HG03175 (cell line): Measurements from ENCODE around the gene DECR2.
A peak's percentile ranks its signal among the peaks of the same experiment; 100 is the strongest.

Experiments
- ATAC-seq: cut with Tn5 transposase; IDR thresholded peaks from one replicate; pipeline ENCODE4 v1.9.1; 2021; ENCODE audit warnings: mild to moderate bottlenecking, moderate library complexity; ENCODE audit not compliant: unreplicated experiment

Gene DECR2

DNA sequence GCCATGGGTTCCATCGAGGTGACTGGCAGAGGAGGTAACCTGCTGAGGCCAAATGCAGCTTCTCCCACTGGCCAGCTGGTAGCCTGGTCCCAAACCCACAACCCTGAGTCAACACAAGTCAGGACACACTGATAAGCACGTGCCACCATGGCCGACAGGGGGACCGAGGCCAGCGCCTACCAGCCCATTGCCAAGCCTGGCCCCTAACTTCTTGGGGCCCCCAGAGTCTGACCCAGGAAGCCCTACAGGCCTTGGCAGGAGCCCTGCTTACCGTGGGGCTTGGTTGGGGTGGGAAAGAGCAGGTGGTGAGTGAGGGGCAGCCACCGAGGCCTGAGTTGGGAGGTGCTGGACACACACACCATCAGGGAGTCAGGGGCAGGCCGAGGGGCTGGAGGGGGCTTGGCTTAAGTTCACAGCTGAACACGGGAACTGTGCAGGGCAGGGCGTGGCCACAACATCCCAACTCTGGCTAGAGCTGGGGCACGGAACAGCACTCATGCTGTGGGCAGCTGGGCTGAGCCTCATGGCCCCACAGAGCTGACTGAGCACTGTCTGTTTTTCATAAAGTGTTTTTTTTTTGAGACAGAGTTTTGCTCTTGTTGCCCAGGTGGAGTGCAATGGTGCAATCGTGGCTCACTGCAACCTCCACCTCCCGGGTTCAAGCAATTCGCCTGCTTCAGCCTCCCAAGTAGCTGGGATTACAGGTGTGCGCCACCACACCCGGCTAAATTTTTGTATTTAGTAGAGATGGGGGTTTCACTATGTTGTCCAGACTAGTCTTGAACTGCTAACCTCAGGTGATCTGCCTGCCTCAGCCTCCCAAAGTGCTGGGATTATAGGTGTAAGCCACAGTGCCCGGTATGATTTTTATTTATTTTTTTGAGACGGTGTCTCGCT lies 36.8 kb upstream of the DECR2 start:
- no peak for ATAC-seq

DNA sequence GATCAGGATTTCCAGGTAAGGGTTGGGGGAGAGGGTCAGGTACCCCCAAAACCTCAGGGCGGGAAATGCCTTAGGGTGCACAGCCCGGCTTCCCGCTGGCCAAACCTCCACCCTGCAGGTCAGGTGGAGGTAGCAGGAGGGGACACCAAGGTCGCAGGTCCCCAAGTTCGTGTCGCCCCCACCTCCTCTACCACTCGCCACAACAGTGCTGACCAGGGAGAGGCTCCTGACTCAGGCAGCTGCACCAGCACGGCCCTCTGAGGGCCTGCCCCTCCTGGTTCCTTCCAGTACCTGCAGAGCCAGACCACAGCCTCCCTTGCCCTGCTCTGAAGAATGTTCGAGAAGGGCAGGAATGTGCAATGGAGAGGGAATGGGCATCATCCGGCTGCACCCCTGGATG lies 35.2 kb upstream of the DECR2 start:
- no peak for ATAC-seq

DNA sequence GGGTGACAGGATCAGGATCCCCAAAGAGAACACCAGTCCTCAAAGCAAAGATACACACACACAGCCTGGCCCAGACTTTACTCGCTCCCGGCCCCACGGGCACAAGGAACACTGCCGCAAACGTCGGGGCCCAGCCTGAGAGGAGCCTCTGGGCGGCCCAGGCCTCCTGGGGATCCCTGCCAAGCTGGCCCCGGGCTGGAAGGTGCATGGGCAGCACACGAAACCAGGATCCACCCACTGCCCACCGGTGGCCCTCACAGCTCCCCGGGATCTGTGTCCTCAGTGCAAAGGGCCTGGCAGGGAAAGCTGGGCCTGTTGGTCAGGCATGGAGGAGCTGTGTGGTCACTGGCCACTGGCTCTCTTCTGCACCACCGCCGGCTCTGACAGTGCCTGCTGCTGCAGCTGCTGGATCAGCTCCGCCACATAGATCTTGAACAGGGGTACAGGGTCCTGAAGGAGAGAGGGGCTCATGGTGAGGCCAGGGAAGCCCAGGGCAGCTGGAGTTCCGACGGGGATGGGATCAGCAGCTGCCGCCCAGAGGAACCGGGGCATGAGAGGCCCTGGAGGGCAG lies 34.3 kb upstream of the DECR2 start:
- ATAC-seq, result no peak

DNA sequence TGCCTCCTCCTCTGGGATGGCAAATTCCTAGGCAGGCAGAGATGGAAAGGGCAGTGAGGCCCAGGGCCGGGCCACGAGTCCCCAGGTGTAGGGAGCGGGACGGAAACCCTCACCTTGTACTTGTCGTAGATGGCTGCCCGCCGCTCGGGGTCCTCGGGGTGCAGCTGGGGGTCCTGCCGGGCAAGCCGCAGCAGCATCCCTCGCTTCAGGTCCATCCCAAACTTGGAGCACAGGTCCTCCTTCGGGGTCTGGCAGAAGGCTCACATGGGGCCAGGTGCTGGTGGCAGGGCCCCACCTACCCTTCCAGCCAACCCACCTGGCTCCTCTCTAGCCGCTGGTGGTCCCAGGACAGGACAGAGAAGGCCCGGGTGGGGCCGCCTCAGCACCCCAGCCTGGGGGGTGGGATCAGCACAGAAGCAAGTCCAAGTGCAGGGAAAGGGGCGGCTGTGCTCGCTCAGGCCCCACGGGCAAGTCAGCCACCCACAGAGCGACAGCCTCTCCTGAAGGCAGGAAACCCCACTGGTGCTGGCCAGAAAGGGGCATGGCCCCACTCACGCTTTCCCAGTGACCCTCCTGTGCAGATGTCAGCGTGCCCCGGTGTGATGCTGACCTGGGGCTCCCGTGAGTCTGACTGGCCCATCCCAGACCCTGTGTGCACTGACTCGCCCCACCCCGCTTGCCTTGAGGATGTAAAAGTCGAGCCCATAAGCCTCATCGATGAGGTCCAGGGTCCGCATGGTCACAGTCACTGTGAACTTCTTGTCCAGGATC lies 33.1 kb upstream of the DECR2 start:
- no peak for ATAC-seq

DNA sequence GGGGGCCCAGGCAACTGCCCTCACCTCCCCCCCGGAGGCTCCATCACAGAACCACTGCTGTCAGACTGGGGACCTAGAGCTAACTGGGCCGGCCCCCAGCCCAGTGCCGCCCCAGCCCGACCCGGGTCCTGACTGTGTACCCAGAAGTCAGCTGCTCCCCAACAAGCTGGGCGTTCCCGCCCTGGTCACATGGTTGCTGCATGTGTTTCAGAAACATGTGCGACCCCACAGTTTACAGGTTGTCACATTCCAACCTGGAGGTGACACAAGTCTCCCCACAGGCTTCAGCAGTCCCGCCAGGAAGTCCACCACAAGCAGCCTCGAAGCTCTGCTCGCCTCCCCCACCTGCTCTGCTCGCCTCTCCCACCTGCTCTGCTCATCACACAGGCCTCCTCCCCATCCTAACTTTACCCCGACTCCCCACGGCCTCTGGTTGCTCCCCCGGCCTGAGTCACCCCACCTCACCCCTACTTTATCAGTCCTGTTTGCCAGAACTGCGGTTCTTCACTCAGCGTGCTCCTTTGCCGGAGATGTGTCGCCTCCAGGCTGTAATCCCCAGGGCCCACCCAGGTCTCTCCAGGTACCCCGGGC lies 32.3 kb upstream of the DECR2 start:
- ATAC-seq, result no peak

DNA sequence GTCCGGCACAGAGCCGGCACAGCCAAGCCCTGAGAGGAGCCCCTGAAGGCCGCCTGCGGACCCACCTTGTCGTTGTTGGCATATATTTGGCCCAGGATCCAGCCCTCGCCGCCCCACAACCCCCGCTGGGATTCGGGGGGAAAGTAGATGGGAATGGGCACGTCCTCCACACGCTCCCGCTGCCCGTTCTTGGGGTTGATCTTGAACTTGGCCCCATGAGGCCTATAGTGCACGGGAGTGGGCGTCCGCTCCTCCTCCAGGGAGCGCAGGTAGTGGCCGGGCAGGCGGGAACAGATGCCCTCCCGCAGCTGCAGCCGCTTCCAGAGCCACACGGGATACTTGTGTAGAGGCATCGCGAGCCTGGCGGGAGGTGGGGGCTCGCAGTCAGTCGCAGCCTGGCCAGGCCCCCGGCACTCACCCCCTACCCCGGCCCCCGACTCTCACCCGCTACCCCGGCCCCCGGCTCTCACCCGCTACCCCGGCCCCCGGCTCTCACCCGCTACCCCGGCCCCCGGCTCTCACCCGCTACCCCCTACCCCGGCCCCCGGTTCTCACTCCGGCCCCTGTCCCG lies 31.7 kb upstream of the DECR2 start:
- no peak for ATAC-seq

DNA sequence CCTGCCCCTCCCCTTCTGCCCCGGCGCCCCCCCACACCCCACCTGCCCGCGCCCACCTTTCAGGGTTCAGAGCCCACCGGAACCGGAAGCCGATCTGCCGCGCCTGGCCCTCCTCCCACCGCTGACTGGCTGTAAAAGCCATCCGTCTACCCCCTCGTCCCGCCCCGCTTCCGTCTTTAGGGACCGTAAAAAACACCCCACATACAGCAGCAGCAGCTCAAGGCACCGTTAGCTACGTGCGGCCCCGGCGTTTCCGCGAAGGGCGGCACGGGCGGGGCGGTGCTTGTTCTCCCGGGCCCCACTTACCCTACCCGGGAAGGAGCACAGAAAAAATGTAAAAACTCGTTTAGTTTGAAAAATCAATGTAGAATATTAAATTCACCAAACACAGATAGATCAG lies 31.2 kb upstream of the DECR2 start, which contains the start of gene MRPL28:
TSS of gene MRPL28 (minus strand) at position 96 of the 400 bp plus-strand sequence. CDS start 320 bp downstream, outside the sequence.
- peak; percentile 91 for ATAC-seq

DNA sequence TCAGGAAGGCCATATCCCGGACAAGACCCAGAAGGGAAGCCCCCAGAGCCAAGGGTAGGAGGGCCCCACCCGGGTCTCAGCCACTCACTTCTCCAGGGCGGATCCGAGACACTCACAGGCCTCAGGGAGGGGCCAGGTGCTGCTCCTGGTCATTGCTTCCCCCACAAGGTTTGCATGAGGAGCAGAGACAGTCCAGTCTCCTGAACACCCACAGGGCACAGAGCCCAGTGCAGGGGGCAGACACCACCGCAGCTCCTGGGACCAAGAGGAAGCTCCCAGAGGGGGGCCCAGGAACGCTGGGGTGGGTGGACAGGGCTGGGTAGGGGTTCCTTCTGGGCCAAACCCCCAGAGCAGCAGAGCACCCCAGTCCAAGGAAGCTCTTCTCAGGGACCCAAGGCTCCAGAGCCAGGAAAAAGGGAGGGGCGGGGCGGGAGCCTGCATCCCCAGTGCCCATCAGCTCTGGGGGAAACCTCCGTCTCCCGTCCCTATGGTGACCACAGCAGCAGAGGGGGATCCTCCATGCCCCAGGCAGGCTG lies 30.6 kb upstream of the DECR2 start:
- no peak for ATAC-seq

DNA sequence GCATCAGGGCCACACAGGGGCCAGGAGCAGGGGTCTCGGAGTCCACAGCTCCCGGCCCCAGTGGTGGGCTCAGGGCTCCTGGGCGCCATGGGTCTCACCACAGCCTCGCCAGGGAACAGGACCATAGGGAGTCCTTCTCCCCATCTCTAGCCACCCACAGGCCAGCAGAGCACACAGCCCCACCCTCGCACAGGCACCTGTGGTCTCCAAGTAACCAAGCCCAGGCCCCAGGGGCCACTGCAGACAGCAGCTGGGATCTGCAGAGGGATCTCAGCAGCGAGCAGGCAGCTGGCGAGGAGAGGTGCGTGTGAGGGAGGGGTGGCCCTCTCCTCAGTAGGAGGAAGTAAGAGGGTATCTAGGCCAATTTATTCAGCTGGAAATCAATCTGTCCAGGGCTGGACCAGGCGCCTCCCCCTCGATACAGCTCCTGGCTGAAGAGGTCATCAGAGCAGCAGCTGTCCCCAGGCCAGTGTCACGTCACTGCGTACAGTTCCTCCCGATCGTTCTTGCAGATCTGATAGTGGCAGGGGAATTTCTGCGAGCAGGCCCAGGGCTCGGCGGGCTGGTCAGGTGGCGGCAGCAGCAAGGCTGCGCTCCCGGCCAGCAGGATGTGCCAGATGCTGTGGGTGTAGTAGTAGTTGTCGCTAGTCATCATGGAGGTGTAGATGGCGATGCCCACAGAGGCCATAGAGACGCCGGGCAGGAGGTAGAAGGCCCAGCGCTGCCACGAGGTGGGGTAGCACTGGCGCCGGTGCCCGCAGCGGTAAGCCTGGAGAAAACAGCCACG lies 30.0 kb upstream of the DECR2 start:
- no peak for ATAC-seq

DNA sequence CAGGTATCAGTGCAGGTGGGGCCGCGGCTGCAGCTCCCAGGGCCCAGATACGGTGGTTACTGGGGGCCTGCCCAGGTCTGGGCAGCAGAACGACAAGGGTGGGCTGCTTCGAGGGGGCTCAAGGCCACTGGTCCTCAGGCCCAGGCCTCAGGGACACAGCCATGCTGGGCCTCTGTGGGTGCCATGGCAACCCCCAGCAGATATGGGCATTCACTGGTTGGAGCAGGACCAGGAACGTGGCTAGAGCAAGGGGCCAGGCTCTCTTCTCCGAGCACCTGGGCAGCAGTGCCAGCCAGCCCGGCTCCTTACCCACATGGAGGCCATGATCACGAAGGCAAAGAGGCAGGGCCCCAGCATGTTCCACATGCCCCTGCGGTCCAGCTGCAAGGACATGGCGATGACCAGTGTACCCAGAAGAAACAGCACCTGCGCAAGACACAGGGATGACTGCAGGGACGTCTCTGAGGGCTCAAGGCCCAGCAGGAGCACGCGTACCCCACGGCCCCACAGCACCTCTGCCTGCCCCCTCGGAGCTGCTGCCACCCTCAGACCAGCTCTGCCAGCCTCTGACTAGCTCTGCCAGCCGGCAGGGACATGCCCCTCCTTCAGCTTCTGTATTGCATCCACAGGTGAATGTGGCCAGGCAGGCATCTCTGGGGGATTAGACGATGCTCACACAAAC lies 29.2 kb upstream of the DECR2 start:
- no peak for ATAC-seq

DNA sequence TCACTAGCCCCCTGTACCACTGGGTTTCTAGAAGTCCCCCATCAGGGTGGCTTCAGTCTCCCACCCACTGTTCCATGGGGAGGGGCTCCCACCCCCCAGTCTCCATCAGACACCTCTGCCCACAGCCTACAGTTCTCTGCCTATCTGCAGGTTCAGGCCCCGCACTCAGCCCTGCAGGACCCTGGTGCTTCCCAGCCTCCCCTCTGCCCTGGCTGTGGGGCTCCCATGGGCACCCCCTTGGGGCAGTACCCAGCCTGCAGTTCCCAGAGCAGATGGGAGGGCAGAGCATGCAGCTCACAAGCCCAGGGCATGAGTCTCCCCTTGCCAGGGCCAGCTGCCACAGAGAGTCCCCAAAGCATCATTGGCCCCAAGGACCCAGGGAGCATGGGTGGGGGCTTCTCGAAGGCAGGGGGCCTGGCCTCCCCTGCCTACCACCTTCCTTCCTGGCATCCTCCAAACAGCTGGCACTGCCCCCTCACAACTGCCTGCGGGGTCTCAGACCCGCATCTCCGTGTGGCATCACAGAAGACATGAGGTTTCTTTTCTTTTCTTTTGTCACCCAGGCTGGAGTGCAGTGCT lies 28.6 kb upstream of the DECR2 start:
- no peak for ATAC-seq

DNA sequence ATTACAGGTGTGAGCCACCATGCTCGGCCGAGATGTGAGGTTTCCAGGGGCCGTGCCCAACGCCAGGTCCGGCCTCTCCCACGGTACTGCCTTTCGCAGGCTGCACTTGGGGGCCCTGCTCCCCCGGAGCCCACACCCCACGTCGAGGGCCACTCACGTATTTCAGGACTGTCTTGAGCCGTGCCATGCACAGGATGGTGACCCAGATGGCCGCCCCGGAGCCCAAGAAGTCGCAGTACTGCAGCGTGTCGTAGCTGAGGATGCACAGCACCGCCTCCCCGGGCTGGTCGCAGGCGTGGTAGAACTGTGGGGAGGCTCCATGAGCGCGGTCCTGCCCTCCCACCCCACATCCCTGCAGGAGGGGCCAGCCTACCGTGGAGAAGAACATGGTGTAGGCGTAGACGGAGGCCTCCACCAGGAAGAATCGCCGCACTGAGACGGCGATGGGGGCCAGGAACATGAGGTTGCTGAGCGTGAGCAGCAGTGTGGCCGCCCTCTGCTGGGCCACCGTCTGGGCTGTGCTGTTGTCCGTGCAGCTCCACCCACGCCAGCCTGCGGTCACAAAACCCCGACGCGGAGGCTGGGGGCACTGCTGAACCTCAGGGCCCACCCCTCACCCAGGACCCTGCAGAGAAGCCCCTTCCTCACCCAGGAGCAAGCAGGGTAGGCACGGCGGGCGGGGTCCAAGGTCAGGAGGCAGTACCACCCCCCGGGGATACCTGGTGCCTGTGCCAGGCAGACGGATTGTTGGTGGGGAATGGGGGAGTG lies 27.7 kb upstream of the DECR2 start:
- ATAC-seq, result no peak

DNA sequence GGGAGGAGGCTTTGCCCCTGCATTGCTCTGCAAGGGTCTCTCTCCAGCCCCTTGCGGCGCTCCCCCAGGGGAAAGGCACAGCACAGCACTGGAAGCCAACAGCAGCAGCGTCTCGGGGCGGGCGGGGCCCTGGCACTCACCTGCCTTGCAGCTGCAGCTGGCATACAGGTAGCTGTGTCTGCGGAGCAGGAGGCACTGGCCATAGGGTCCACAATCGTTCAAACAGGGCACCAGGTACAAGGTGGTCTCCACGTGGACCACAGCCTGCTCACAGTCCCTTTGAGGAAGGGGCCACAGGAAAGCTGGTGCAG lies 27.1 kb upstream of the DECR2 start:
- ATAC-seq, result no peak

DNA sequence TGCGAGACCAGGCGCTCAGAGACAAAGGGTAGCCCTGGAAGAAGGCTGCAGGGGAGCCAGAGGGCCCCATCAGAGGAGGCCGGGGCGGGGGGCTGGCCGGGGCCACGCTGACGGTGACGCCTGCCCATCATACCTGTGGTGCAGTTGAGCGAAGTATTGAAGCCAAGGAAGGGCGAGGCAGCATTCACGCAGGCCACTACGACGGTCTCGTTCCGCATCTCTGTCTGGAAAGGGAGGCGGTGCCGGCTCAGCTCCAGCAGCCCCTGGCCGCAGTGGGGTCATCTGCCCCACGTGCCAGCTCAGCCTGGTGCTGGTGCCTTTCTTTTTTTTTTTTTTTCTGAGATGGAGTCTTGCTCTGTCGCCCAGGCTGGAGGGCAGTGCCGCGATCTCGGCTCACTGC lies 26.5 kb upstream of the DECR2 start:
- no peak for ATAC-seq

DNA sequence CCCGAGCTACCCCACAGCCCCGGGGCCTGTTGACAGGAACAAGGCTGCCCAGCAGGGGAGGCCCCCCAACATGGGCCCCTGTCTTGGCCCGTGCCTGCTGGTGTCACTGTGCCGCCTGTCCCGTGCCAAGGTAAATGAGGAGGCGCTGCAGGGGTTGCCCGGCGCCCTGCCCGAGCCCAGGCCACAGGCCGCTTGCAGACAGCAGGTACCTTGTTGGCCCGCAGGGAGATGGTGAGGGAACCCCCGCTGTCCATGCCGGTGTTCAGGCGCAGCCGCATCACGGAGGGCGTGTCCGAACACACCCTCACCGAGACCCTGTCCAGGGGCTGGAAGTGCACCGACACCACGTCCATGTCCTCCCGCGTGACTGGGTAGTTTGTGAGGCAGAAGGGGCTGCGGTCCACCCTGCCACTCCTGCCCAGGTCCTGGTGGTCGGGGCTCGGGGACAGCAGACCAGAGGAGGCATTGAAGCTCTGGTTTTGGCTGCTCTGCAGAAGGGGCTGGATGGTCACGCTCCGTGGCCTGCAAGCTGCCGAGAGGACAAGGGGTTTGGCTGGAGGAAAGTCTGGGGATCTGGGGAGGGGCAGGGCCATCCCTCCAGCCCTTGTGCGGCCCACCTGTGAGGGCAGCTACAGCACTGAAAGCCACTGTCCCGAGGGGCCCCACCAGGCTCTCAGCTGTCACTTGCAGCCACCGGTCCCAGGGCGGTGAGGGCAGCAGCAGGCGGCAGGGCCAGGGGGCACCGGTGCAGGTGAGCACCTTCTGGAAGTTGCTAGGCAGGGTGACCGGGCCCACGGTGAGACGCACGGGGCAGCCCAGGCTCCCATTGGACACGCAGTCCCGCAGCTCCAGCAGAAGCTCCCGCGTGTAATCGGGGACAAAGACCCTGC lies 25.5 kb upstream of the DECR2 start:
- no peak for ATAC-seq

DNA sequence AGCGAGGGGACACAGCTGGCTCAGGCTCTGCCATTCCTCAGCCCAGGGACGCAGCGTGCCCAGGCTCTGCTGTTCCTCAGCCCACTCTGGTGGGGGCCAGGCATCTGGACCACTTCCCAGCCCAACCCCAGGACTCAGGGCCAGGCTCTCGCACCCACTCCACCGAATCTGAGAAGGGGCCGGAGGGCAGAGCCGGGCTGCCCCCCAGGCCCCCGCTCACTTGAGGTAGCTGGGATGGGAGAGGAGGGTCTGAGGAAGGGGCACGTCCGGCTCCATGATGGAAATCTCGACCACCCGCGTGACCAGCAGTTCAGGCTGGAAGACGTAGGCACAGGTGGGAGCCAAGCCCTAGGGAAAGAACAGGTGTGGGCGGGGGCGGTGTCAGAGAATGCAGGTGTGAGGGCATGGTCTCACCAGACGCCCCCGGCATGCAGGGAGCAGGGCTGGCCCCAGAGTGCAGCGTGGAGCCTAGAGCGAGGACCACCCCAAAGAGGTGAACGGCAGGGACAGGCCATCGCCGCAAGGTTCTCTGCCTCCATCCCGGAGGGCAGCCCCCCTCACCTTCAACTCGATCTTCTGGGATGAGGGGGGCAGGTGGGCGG lies 24.8 kb upstream of the DECR2 start:
- ATAC-seq, result no peak

DNA sequence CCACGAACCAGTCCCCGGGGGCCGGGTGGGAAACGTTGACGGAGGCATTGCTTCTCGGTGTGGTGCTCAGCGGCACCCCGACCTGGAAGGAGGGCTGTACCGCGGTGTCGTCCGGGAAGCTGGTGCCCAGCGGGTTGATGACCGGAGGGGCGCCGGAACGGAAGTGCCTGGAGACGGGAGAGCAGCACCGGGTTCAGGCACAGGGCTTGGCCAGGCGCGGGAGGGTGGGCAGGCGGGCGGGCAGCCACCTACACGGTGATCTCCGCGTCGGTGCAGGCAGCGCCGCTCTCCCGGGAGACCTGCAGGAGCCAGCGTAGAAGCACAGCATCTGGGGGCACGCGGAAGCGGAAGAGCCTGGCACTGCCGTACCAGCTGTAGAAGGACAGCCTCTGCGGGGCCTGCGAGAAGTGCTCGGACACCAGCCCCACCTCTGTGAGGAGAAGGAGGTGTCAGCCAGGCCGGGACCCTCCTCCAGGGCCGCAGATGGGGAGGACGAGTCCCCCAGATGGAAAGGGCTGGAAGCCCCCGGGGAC lies 24.2 kb upstream of the DECR2 start:
- ATAC-seq, result no peak
